Amniotic stem cell (primary cell): ENCODE measurements around the gene ZG16B.
A peak's percentile ranks its signal among the peaks of the same experiment; 100 is the strongest.

Source experiments
- DNase-seq: peaks from one replicate; lab custom pipeline; 2025; lab: John Stamatoyannopoulos, UW

Gene ZG16B

GRCh38 chr16:2825049-2825742, 4.9 kb upstream of the ZG16B start:
- no peak for DNase-seq

DNA sequence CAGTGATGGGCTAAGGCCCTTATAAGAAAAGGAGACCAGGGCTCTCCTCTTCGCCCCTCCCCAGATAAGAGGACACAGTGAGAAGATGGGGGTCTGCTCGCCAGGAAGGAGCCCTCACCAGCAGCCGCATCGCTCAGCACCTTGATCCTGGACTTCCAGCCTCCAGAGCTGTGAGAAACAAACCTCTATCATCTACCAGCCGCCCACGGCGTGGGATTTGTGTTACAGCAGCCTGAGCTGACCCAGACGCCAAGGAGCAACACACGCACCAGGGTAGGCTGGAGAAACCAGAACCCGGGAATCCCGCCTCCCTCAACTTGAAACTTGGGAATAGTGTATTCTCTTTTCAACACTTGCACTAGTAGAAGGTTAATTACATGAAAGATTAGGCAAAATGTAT, 4.2 kb upstream of the ZG16B start:
- DNase-seq: no peak

DNA sequence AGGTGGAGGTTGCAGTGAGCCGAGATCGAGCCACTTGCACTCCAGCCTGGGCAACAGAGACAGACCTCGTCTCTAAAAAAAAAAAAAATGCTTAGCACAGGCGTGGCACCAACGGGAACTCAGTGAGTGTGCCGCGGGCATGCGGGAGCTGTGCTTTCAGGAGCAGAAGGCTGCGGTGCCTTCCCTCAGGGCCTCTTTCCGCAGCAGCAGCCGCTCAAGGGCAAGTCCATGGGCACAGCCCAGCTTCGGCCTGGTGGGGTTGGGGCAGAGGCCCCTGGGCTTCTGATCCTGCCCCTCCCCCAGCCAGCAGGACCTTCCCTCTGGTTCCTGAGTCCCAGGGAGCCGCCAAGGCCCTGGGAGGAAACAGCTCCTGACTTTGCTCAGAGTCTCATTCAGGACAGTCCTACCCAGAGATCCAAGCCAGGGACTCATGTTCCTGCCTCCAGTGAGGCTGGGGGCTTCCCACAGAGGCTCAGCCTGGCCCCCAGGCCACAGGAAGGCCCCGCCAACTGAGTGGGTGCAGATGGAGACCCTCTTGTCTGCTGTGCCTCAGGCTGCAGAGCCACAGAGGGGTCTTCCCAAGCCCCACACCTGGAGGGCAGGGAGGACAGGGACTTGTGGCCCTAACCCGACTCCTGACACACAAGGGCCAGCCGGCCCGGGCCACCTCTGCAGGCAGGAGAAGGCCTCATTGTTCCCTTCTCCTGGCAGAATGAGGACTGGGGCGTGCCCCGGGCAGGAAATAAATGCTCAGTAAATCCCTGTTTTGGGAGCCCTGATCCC, 3.3 kb upstream of the ZG16B start:
- no peak for DNase-seq

- DNase-seq: no peak
Measured at GRCh38 chr16:2827374-2827791, 2.7 kb upstream of the ZG16B start.

- no peak for DNase-seq
Measured at GRCh38 chr16:2827831-2828520, 2.1 kb upstream of the ZG16B start.

GRCh38 chr16:2828521-2828840, 1.6 kb upstream of the ZG16B start:
- DNase-seq: no peak

DNA sequence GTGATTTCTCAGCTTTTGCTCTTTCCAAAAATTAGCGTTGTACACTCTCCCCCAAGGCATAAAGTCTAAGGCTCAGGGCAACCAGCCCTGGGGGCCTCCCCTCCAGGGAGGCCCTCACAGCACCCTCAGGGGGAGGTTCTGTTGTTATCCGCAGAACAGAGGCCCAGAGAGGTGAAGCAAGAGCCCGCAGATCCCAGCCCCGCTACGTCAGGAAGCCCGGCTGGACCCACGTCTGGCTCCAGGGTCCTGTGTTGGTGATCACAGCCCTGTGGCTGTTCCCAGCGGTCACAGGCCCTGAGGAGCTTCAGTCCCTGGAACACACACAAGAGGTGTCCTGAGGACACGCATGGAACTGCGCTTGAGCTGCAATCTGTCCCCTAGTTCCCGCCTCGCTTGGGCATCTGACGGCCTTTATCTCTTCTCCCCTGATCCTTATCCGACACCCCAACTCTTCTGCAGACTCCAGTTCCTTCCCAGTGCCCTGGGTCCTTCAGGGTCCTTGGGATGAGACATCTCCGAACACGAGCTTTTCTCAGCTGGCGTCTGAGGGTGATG, 1.1 kb upstream of the ZG16B start:
- no peak for DNase-seq

DNA sequence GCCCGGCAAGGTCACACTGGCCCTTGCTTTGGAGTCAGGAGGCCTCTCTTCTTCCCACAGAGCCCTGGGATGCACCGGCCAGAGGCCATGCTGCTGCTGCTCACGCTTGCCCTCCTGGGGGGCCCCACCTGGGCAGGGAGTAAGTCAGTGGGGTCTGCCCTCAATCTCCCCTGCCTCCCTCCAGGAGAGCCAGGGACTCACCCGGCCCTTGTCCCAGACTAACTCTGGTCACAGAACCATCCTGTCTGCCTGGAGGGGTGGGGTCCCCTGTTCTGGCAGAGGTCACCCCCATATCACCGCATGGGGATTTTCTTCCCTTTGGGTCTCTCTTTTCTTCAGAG, 222 bp downstream of the ZG16B start:
- no peak for DNase-seq

DNA sequence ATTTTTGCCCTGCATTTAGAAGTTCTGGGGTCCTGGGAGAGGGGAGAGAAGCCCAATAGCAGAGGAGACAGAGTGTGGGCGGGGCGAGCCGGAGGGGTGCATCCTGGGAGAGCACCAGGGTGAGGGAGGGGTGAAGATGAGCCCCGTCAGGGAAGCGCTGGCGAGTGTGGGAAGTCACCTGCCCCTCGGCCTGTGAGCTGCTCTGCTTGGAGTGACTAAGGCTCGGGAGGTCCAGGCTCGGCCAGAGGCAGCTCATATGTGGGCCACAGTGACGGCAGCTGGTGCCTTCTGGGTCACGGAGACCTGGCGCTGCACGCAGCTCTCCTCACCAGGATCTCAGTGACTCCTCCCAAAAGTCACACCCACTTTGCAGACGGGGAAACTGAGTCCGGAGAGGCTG, 1.1 kb downstream of the ZG16B start:
- DNase-seq: no peak

DNA sequence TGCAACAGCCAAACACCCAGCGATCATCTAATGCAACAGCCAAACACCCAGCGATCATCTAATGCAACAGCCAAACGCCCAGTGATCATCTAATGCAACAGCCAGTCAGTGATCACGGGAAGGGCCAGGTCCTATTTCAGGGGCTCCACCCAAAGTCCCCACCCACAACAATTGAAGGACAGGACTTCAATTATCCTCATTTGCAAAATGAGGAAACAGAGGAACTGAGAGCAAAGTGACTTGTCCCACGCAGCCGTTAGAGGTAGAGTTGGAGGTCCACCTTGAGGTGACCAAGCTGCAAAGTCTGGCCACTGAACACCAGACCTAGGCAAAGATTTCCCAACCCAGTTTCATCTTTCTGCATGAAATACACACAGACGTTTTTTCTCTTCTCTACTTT, 3.7 kb downstream of the ZG16B start:
- no peak for DNase-seq

DNA sequence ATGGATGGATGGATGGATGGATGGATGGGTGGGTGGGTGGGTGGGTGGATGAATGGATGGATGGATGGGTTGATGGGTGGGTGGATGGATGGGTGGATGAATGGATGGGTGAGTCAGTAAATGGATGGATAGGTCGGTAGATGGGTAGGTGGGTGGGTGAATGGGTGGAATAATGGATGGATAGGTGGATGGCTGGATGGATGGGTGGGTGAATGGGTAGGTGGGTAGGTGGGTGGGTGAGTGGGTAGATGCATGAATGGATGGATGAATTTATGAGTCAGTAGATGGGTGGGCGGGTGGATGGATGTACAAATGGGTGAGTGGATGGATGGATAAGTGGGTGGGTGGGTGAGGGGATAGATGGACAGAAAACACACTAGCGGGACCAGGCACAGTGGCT, 4.9 kb downstream of the ZG16B start:
- no peak for DNase-seq

- peak; percentile 84 for DNase-seq
Measured at GRCh38 chr16:2835638-2836493, 5.8 kb downstream of the ZG16B start.

DNA sequence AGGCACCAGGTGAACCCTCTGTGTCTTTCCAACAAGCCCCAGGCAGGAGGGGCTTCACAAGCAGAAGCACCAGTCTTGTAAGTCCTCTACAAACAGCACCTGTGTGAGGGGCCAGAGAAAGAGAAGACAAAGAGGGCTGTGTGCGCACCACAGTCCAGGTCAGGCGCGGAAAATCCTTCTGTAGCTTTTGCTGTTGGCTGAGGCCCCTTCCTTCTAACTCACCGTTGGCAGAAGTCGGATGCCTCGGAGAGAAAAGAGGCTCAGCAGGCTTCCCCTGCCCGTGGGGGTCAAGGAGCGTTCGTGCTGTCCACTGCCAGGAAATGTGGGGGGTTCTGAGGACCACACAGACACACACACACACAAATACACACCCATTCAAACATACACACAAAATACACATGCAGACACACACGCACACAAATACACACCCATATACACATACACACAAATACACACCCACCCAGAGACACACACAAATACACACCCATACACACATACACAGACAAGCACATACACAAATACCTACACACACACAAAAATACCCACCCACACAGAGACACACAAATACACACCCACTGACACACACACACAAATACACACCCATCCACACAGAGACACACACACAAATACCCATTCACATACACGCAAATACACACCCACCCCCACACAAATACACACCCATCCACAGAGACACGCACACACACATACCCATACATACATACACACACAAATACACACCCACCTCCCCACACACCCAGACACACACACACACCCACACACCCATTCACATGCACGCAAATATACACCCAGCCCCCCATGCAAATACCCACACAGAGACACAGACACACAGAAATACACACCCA, 6.8 kb downstream of the ZG16B start:
- DNase-seq: no peak

DNA sequence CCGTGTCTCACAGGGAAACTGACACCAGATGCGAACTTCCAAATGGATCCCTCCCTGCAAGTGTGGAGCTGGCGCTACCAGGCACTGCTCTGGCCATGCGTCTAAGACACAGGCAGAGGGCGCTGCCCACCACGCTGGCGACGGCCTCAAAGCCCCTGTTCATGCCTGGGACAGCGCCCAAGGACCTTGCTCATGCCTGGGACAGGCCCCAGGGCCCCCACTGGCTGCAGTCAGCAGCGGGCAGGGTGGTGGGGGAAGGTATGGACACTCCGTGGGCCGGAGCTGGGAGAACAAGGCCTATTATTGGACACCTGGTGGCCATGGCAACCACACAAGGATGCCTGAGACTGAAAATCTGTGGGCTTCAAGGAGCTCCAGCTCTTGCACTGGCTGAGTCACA, 8.8 kb downstream of the ZG16B start:
- DNase-seq: peak; percentile 72

DNA sequence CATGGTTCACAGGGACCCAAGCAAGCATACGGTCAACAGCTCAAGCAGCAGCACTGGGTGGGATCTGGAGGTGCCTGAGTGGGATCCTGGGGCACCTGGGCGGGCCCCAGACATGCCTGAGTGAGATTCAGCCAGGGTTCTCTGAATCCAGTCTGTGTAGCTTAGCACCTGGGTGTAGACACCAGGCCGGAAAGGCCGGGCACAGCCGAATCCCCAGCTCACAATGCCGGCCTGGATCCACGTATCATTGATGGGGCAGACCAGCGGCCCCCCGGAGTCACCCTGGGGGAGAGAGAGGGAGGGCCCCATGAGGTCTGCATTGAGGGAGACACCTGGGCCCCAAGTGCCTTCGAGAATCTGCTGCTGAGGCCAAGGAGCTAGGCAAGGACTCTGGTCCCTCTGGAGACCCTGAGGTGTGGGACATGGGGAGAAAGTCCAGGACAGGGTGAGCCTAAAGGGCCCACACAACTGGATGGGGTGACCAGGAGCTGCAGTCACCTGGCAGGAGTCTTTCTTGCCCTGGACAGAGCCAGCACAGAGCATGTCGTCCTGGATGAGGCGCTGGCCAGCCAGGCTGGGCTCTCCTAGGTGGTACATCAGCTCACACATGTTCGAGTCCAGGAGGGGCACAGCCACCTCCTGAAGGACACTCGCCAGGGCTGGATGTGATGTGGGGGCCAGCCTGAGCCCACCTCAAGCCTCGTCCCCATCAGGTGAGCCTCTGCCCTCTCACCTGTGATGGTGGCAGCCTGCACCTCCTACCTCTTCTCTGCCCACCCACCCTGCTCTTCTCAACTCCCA, 9.7 kb downstream of the ZG16B start:
- DNase-seq: no peak

DNA sequence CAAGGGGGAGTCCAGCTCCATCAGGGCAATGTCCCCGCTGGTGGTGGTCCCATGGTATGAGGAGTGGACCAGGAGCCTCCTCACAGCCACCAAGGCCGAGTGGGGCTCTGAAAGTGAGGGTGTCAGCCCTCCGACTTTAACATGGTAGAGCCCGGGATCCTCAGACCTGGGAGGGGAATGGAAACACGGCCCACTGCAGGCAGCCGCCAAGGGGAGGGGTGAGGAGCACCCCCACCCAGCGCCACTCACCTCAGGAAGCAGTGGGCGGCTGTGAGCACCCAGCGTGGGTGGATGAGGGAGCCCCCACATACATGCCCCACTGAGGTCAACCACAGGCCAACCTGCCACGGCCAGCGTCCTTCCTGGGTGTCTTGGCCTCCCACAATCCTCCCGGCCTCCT, 10.8 kb downstream of the ZG16B start:
- DNase-seq: no peak

GRCh38 chr16:2841606-2842339, 11.7 kb downstream of the ZG16B start:
- no peak for DNase-seq

DNA sequence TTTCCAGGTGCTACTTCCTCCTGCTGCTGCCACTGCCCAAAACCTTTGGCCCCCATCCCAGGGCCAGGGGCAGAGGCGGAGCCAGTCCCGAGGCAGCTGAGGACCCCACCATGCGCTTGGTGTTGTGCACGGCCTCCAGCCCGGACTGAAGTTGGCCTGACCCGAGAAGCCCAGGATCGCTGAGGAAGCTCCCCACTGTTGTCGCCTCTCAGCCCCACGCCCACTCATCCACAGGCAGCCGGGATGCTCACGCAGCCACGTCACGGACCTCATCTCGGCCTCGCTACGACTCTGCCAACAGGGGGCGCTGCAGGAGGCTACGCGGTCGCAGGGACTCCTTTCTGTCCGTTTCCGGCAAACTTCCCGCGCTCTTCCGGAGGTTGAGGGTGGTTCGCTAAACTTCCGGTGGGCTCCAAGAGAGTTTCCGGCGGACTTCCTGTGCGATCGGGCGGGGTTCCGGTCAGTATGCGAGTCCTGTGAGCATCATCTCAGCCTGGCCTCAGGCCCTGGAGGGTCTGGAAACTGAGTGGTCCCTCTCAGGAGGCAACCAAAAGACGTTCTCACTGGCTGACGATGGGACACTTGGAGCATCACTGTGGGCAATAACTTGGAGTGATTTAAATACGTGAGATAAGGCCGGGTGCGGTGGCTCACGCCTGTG, 12.4 kb downstream of the ZG16B start:
- DNase-seq: no peak

GRCh38 chr16:2843526-2843925, 13.4 kb downstream of the ZG16B start:
- no peak for DNase-seq
